ENCODE results near the gene ACTR3. TPM values are rescaled to one million over a fixed set of nuclear protein-coding genes. Genes with fewer than 3 reads are reported as not detected.
"Not testable (repeated sequence)": the region's sequence is repeated elsewhere in the genome, so short reads cannot be mapped to it uniquely, and the experiment has no call there.

The ACTR3 gene
- total RNA-seq, result 100 to 1,000 TPM; 441 to 618 TPM

GRCh38 chr2:113889471-113890252, at the start of gene ACTR3:
ACTR3 (plus strand) TSS chr2:113890089; CDS start chr2:113890280, 191 bp downstream.
- Mint-ChIP-seq H3K27ac (peak within 1 kb of the TSS; percentile 95), H3K4me3 (peak within 1 kb of the TSS; percentile 93), H3K4me1 (peaks cover 51% of the 10 kb centered on the region), H3K36me3 (ENCODE audit: low read depth) (peaks cover 81% of the 10 kb centered on the region), H3K27me3 (no peaks in the 10 kb centered on the region), H3K9me3 (no peaks in the 10 kb centered on the region)
- ATAC-seq (replicated peaks), result peak; percentile 75

DNA sequence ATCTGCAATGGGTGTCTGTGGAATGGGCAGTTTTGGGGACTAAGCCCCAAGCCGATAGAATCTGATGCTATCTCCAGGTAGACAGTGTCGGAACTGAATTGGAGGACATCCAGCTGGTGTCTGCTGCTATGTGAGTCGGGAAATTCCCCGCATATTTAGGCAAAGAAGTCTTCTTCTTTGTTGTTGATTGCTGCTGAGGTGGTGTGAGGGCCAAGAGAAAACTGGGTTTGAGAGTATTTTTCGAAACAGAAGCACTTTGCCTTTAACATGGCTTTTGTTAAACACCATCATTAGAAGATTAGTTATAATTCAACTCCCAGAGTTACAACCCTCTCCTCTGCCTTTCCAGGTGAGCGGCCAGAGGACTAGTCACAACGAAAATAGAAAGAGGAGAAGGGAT, 49.4 kb upstream of the ACTR3 start:
- no peak for ATAC-seq (replicated peaks)

GRCh38 chr2:113842919-113843736, 46.8 kb upstream of the ACTR3 start:
- H3K27me3 Mint-ChIP-seq, result no peaks in the 10 kb centered on the region
- H3K4me1 Mint-ChIP-seq, result peaks cover 4% of the 10 kb centered on the region
- no peak for ATAC-seq (replicated peaks)
- H3K4me3 Mint-ChIP-seq, result no peak overlapping the region
- H3K9me3 Mint-ChIP-seq, result peaks cover 4% of the 10 kb centered on the region
- no peak overlapping the region for H3K27ac Mint-ChIP-seq
- H3K36me3 Mint-ChIP-seq (ENCODE audit: low read depth), result peaks cover 25% of the 10 kb centered on the region

More for the DNA sequence above, 49.4 kb upstream of the ACTR3 start:
- no peaks in the 10 kb centered on the region for H3K9me3 Mint-ChIP-seq
- no peak overlapping the region for H3K4me3 Mint-ChIP-seq
- no peaks in the 10 kb centered on the region for H3K27me3 Mint-ChIP-seq
- H3K4me1 Mint-ChIP-seq, result no peaks in the 10 kb centered on the region
- no peak overlapping the region for H3K27ac Mint-ChIP-seq
- peaks cover 9% of the 10 kb centered on the region for H3K36me3 Mint-ChIP-seq (ENCODE audit: low read depth)

GRCh38 chr2:113843737-113844050, 46.2 kb upstream of the ACTR3 start:
- not testable (repeated sequence) for H3K27ac Mint-ChIP-seq; H3K9me3 Mint-ChIP-seq; H3K4me1 Mint-ChIP-seq; H3K4me3 Mint-ChIP-seq; ATAC-seq (replicated peaks); H3K27me3 Mint-ChIP-seq
- H3K36me3 Mint-ChIP-seq (ENCODE audit: low read depth), result peaks cover 27% of the 10 kb centered on the region

GRCh38 chr2:113845261-113845660, 44.6 kb upstream of the ACTR3 start:
- H3K27ac Mint-ChIP-seq, result no peak overlapping the region
- ATAC-seq (replicated peaks), result no peak
- peaks cover 4% of the 10 kb centered on the region for H3K9me3 Mint-ChIP-seq
- no peaks in the 10 kb centered on the region for H3K27me3 Mint-ChIP-seq
- H3K36me3 Mint-ChIP-seq (ENCODE audit: low read depth), result peaks cover 32% of the 10 kb centered on the region
- no peak overlapping the region for H3K4me3 Mint-ChIP-seq
- H3K4me1 Mint-ChIP-seq, result peaks cover 14% of the 10 kb centered on the region

DNA sequence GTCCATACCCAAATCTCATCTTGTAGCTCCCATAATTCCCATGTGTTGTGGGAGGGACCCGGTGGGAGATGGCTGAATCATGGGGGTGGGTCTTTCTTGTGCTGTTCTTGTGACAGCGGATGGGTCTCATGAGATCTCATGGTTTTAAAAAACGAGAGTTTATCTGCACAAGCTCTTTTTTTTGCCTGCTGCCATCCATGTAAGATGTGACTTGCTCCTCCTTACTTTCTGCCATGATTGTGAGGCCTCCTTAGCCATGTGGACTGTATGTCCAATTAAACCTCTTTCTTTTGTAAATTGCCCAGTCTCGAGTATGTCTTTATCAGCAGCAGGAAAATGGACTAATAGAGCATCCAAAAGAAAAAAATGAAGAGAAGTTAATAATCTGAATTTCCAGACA, 44.1 kb upstream of the ACTR3 start:
- ATAC-seq (replicated peaks); H3K27ac Mint-ChIP-seq: not testable (repeated sequence)
- H3K4me1 Mint-ChIP-seq, result peaks cover 14% of the 10 kb centered on the region

DNA sequence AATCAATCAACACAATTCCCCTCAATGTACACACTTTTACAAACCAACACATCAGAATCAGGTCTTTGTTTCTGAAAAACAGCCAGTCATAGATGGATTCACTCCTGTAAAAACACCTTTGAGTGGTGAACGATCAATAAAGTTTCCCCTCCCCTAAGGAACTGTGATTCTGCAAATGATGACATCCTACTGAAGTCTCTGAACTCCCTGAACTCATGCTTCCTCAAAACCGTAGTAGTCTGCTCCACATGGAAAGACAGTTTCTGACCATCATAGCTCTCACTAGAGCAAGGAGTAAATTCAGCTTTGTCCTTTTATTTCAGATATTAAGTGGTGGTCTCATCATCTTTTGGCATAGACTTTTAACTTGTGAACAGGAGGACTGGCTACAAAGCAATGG, 43.5 kb upstream of the ACTR3 start:
- ATAC-seq (replicated peaks), result no peak
- H3K27ac Mint-ChIP-seq, result no peak overlapping the region
- H3K4me3 Mint-ChIP-seq, result no peak overlapping the region
- peaks cover 14% of the 10 kb centered on the region for H3K4me1 Mint-ChIP-seq
- peaks cover 32% of the 10 kb centered on the region for H3K36me3 Mint-ChIP-seq (ENCODE audit: low read depth)
- no peaks in the 10 kb centered on the region for H3K27me3 Mint-ChIP-seq
- H3K9me3 Mint-ChIP-seq, result peaks cover 4% of the 10 kb centered on the region

More for the DNA sequence above, 44.1 kb upstream of the ACTR3 start:
- H3K36me3 Mint-ChIP-seq (ENCODE audit: low read depth), result peaks cover 32% of the 10 kb centered on the region
- H3K9me3 Mint-ChIP-seq, H3K27me3 Mint-ChIP-seq, H3K4me3 Mint-ChIP-seq: not testable (repeated sequence)

DNA sequence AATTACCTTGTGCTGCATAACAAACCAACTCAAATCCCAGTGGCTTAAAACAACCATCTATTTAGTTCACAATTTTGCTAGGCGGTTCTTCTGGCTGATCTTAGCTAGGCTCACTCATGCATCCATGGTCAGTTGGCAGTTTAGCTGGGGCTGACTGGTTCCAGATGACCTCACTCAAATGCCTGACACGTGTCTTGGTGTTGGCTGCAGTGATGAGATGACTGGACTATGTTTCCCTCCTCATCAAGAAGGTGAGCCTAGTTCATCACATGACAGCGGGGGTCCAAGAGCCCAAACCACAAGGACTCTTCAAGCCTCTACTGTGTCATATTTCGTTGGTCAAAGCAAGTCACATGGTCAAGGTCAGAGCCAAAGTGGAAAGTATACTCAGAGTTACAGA, 42.7 kb upstream of the ACTR3 start:
- ATAC-seq (replicated peaks), result no peak
- H3K27ac Mint-ChIP-seq, result no peak overlapping the region
- H3K9me3 Mint-ChIP-seq, result peaks cover 4% of the 10 kb centered on the region
- H3K36me3 Mint-ChIP-seq (ENCODE audit: low read depth), result peaks cover 31% of the 10 kb centered on the region
- H3K4me1 Mint-ChIP-seq, result peaks cover 14% of the 10 kb centered on the region
- H3K27me3 Mint-ChIP-seq, result no peaks in the 10 kb centered on the region
- no peak overlapping the region for H3K4me3 Mint-ChIP-seq

DNA sequence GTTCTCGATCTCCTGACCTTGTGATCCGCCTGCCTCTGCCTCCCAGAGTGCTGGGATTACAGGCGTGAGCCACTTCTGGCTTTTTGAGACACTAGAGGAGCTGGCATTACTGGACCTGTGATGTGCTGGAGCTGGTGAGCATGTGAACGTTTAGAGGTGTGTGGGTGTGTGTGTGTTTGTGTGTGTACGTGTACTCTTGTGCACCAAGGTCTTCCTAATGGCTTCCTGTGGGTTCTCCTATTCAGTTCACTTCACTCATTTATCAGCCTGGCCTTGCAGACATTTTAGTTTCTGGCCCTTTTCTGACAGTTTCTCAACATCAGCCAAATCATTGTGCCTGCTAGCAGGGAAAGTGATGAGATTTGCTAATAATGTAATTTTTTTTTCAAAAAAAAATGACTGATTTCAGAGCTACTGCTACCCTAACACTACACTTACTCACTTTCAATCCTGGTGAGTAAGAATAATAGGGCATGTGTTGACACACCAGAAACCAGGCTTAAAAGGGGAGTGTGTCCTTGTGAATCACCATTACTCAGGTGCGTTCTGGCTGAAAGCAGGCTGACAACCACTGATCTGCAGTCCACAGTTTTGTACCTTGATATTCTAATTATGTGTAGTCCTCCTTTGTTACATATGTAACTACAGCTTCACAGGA, 41.0 kb upstream of the ACTR3 start:
- H3K4me3 Mint-ChIP-seq, result peak overlapping the region; percentile 42
- peaks cover 4% of the 10 kb centered on the region for H3K9me3 Mint-ChIP-seq
- peaks cover 22% of the 10 kb centered on the region for H3K36me3 Mint-ChIP-seq (ENCODE audit: low read depth)
- peak overlapping the region; percentile 85 for H3K27ac Mint-ChIP-seq
- H3K27me3 Mint-ChIP-seq, result no peaks in the 10 kb centered on the region
- H3K4me1 Mint-ChIP-seq, result peaks cover 14% of the 10 kb centered on the region
- peak; percentile 97 for ATAC-seq (replicated peaks)

GRCh38 chr2:113850687-113851086, 39.2 kb upstream of the ACTR3 start:
- Mint-ChIP-seq H3K36me3 (ENCODE audit: low read depth) (peaks cover 21% of the 10 kb centered on the region), H3K4me3 (no peak overlapping the region), H3K27ac (no peak overlapping the region), H3K27me3 (no peaks in the 10 kb centered on the region), H3K4me1 (peaks cover 14% of the 10 kb centered on the region), H3K9me3 (peaks cover 4% of the 10 kb centered on the region)
- no peak for ATAC-seq (replicated peaks)

GRCh38 chr2:113851640-113852039, 38.2 kb upstream of the ACTR3 start:
- no peaks in the 10 kb centered on the region for H3K27me3 Mint-ChIP-seq
- ATAC-seq (replicated peaks), result no peak
- H3K36me3 Mint-ChIP-seq (ENCODE audit: low read depth), result peaks cover 12% of the 10 kb centered on the region
- H3K4me1 Mint-ChIP-seq, result peaks cover 11% of the 10 kb centered on the region
- no peaks in the 10 kb centered on the region for H3K9me3 Mint-ChIP-seq
- no peak overlapping the region for H3K4me3 Mint-ChIP-seq
- H3K27ac Mint-ChIP-seq, result no peak overlapping the region

- Mint-ChIP-seq H3K9me3 (no peaks in the 10 kb centered on the region), H3K27ac (no peak overlapping the region), H3K27me3 (no peaks in the 10 kb centered on the region), H3K4me1 (peaks cover 9% of the 10 kb centered on the region), H3K36me3 (ENCODE audit: low read depth) (no peaks in the 10 kb centered on the region), H3K4me3 (no peak overlapping the region)
- ATAC-seq (replicated peaks), result no peak
Observed at GRCh38 chr2:113854208-113854607, 35.7 kb upstream of the ACTR3 start.

DNA sequence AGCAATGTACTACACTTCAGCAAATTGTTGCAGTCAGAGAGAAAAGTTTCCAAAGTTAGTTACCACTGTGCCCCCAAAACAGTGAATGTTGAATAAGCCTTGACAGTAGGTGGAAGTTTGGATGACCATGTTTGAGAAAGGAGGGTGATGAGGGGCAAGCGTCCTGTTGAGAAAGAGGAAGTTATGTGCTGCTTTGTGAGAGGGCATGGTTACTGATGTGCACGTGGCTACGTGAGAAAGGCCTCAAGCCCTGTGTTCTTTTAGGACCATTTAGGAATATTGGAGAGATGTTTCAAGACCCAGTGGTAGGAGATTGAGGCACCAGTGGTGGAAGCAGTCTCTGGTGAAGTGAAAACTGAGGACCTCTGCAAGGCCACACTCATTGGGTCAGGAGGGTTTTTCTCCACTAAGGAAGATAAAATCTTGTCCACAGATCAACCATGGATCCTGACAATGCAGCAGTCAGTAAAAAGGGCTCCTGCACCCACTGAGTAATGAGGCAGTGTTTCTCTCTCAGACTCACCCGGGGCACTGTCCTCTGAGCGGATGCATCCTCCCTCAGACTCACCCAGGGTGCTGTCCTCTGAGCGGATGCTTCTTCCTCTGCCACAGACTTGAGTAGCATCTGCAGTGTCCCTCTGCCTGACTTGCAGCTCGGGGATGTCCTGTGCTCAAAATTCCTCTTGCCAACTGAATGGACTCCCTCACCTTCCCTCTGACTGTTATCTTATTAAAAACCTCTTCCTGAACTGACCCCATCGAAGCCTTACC, 34.7 kb upstream of the ACTR3 start:
- peaks cover under 1% of the 10 kb centered on the region for H3K36me3 Mint-ChIP-seq (ENCODE audit: low read depth)
- H3K9me3 Mint-ChIP-seq, result no peaks in the 10 kb centered on the region
- no peak overlapping the region for H3K27ac Mint-ChIP-seq
- no peak for ATAC-seq (replicated peaks)
- H3K4me3 Mint-ChIP-seq, result no peak overlapping the region
- peaks cover 6% of the 10 kb centered on the region for H3K4me1 Mint-ChIP-seq
- no peaks in the 10 kb centered on the region for H3K27me3 Mint-ChIP-seq

DNA sequence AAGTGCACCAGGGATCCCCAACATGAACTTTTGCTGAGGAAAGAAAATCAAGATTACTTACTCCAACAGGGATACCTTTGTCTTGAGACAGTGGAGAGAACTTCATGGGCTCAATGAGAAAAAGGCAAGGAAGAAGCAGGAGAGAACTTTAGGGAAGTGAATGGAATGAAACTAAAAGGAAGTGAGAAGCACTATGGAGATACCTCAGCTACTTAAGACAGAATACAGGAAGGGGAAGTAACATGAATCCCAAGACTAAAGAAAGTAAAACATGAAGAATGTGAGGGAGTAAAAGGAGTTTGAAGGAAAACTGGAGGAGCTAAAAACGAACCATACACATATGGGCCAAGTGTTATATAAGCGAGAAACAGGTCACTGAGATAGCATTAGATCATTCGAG, 32.4 kb upstream of the ACTR3 start:
- ATAC-seq (replicated peaks), result no peak
- no peak overlapping the region for H3K4me3 Mint-ChIP-seq
- H3K27ac Mint-ChIP-seq, result peak overlapping the region; percentile 9
- H3K9me3 Mint-ChIP-seq, result no peaks in the 10 kb centered on the region
- H3K4me1 Mint-ChIP-seq, result peaks cover 6% of the 10 kb centered on the region
- H3K27me3 Mint-ChIP-seq, result no peaks in the 10 kb centered on the region
- H3K36me3 Mint-ChIP-seq (ENCODE audit: low read depth), result peaks cover 9% of the 10 kb centered on the region

Data from activated T-helper 17 cell treated with anti-CD3 and anti-CD28 coated beads, Interleukin-2, amount 50 U/mL, for 72 hours (primary cell).